OCI-LY7 (cell line): ENCODE data around the gene PLPPR4. TPM values are rescaled to one million over a fixed set of nuclear protein-coding genes. Genes with fewer than 3 reads are reported as not detected.

ENCODE experiments used
- BruUV-seq: library from RNA; stranded (reverse); fragments of 400-500 nt; replicated peaks from 2 replicates; lab custom pipeline; 2021; lab: Mats Ljungman, UMichigan
- CTCF ChIA-PET: fragments of 300-600 bp; sonication (Branson Sonifier 250); formaldehyde crosslinking; loops from one replicate; lab custom pipeline; 2022; ENCODE audit warnings: antibody characterized with exemption; ENCODE audit not compliant: unreplicated experiment; lab: Charles Lee
- POLR2A ChIA-PET: fragments of 300-600 bp; sonication (Branson Sonifier 250); formaldehyde crosslinking; loops from one replicate; lab custom pipeline; 2022; ENCODE audit warnings: antibody characterized with exemption; lab: Charles Lee
- DNase-seq: peaks from one replicate; pipeline ENCODE4 v3.0.0-alpha.2; 2015; ENCODE audit warnings: low spot score
- H2AFZ ChIP-seq: fragments of 200-600 bp; sonication (generic), shearing (Covaris generic); 2 replicates; pipeline ENCODE4 v1.6.1; 2014; ENCODE audit warnings: mild to moderate bottlenecking, antibody characterized with exemption, low read length, moderate library complexity
- H3K27ac ChIP-seq: fragments of 200-600 bp; sonication (generic); 2 replicates; pipeline ENCODE4 v1.5.1; 2014; ENCODE audit warnings: mixed run types, low read depth, mild to moderate bottlenecking, moderate library complexity, low read length, inconsistent platforms; ENCODE audit not compliant: poor library complexity, severe bottlenecking
- H3K36me3 ChIP-seq: fragments of 200-600 bp; sonication (generic); 2 replicates; pipeline ENCODE4 v1.6.1; 2014; ENCODE audit warnings: mild to moderate bottlenecking, antibody characterized with exemption, low read length, moderate library complexity, mixed read lengths; ENCODE audit not compliant: insufficient read depth
- H3K4me1 ChIP-seq: fragments of 200-600 bp; sonication (generic); 2 replicates; pipeline ENCODE4 v1.5.1; 2014; ENCODE audit warnings: mild to moderate bottlenecking, low read length; ENCODE audit not compliant: insufficient read depth, poor library complexity, severe bottlenecking
- H3K4me2 ChIP-seq: fragments of 200-600 bp; sonication (generic); 2 replicates; pipeline ENCODE4 v1.6.1; 2014; ENCODE audit warnings: mild to moderate bottlenecking, low read length
- H3K4me3 ChIP-seq: fragments of 200-600 bp; sonication (generic); 2 replicates; pipeline ENCODE4 v1.5.1; 2014; ENCODE audit warnings: mild to moderate bottlenecking, low read depth, low read length; ENCODE audit not compliant: poor library complexity, severe bottlenecking
- H3K79me2 ChIP-seq: fragments of 200-600 bp; sonication (generic); 2 replicates; pipeline ENCODE4 v1.6.1; 2016; ENCODE audit warnings: low read depth, mild to moderate bottlenecking, low read length, moderate library complexity, mixed read lengths; ENCODE audit not compliant: insufficient read depth
- H3K9me2 ChIP-seq: fragments of 200-600 bp; sonication (generic); 2 replicates; pipeline ENCODE4 v1.6.1; 2016; ENCODE audit warnings: mild to moderate bottlenecking, low read length, mixed read lengths; ENCODE audit not compliant: insufficient read depth
- H3K9me3 ChIP-seq: fragments of 200-600 bp; sonication (generic); 2 replicates; pipeline ENCODE4 v1.6.1; 2014; ENCODE audit warnings: mild to moderate bottlenecking, mixed run types, low read length, mixed read lengths
- H4K20me1 ChIP-seq: fragments of 200-600 bp; sonication (generic); 2 replicates; pipeline ENCODE4 v1.6.1; 2014; ENCODE audit warnings: mild to moderate bottlenecking, antibody characterized with exemption, low read length, moderate library complexity, mixed read lengths; ENCODE audit not compliant: insufficient read depth
- CTCF ChIP-seq: fragments of 200-600 bp; sonication (generic); conservative IDR thresholded peaks from 2 replicates; pipeline ENCODE4 v1.5.1; 2014; ENCODE audit warnings: mild to moderate bottlenecking, antibody characterized with exemption, low read length, moderate library complexity, mixed read lengths
- EZH2phosphoT487 ChIP-seq: fragments of 200-600 bp; sonication (generic); IDR thresholded peaks from 2 replicates; pipeline ENCODE4 v1.6.1; 2018; ENCODE audit warnings: low read depth, borderline replicate concordance, mild to moderate bottlenecking, mixed run types, antibody characterized with exemption, low read length, moderate library complexity, mixed read lengths
- intact Hi-C: fragments of 100-400 bp; cut with micrococcal nuclease; formaldehyde crosslinking; loops from one replicate; pipeline ENCODE4 v1.10.0; 2022; ENCODE audit not compliant: unreplicated experiment
- total RNA-seq, 2 experiments: library from RNA; depleted of rRNA in 1 of 2; stranded (reverse); fragments of >200 nt in 1 of 2; shearing (Covaris generic) in 1 of 2; gene quantifications; 2 replicates each; pipeline ENCODE4 v1.2.3, GENCODE V29; 2014 to 2022

Gene PLPPR4
- total RNA-seq, 2 experiments from 2014 or later = not detected

GRCh38 chr1:99306056-99306455 is 41.8 kb downstream of the PLPPR4 start:
- POLR2A ChIA-PET = no interaction called here
- no TSS peak for BruUV-seq

GRCh38 chr1:99306644-99307043 is 42.4 kb downstream of the PLPPR4 start:
- BruUV-seq = no TSS peak
- no peaks in the 10 kb centered on the region for H3K79me2 ChIP-seq
- intact Hi-C loops = no loop called here
- no peaks in the 10 kb centered on the region for H3K9me2 ChIP-seq
- POLR2A ChIA-PET = interaction anchor here (0.6 kb wide), 1 partner anchor 455 kb away, joined by 3 read pairs; no protein-coding TSS in a partner anchor
- no peak overlapping the region for H2AFZ ChIP-seq
- no peaks in the 10 kb centered on the region for H4K20me1 ChIP-seq
- H3K4me3 ChIP-seq = no peak overlapping the region
- CTCF ChIA-PET = no interaction called here
- DNase-seq = no peak
- no peak for TF ChIP-seq EZH2phosphoT487
- TF ChIP-seq CTCF = no peak
- no peak overlapping the region for H3K4me2 ChIP-seq
- H3K9me3 ChIP-seq = no peaks in the 10 kb centered on the region
- no peaks in the 10 kb centered on the region for H3K36me3 ChIP-seq
- no peak overlapping the region for H3K27ac ChIP-seq
- H3K4me1 ChIP-seq = no peaks in the 10 kb centered on the region

More at GRCh38 chr1:99306056-99306455, 41.8 kb downstream of the PLPPR4 start:
- intact Hi-C loops = no loop called here
- H3K36me3 ChIP-seq = no peaks in the 10 kb centered on the region
- no peak overlapping the region for H2AFZ ChIP-seq
- no peaks in the 10 kb centered on the region for H3K9me3 ChIP-seq
- H4K20me1 ChIP-seq = no peaks in the 10 kb centered on the region
- H3K79me2 ChIP-seq = no peaks in the 10 kb centered on the region
- no peaks in the 10 kb centered on the region for H3K9me2 ChIP-seq
- no peak overlapping the region for H3K4me3 ChIP-seq
- H3K27ac ChIP-seq = no peak overlapping the region
- CTCF ChIA-PET = no interaction called here
- no peak for DNase-seq
- H3K4me2 ChIP-seq = no peak overlapping the region
- H3K4me1 ChIP-seq = no peaks in the 10 kb centered on the region
- TF ChIP-seq EZH2phosphoT487 (no peak), CTCF (no peak)

- no peaks in the 10 kb centered on the region for H3K9me2 ChIP-seq
- no peaks in the 10 kb centered on the region for H3K36me3 ChIP-seq
- no peak overlapping the region for H3K4me2 ChIP-seq
- BruUV-seq = no TSS peak
- CTCF ChIA-PET = no interaction called here
- POLR2A ChIA-PET = no interaction called here
- no peak for DNase-seq
- H2AFZ ChIP-seq = no peak overlapping the region
- H3K27ac ChIP-seq = no peak overlapping the region
- intact Hi-C loops = no loop called here
- H4K20me1 ChIP-seq = no peaks in the 10 kb centered on the region
- no peaks in the 10 kb centered on the region for H3K4me1 ChIP-seq
- H3K9me3 ChIP-seq = no peaks in the 10 kb centered on the region
- no peaks in the 10 kb centered on the region for H3K79me2 ChIP-seq
- no peak overlapping the region for H3K4me3 ChIP-seq
- TF ChIP-seq EZH2phosphoT487 (no peak), CTCF (no peak)
These were observed 51.0 kb downstream of the PLPPR4 start for GRCh38 chr1:99315305-99315704.
